Activated naive CD4-positive, alpha-beta T cell treated with anti-CD3 and anti-CD28 coated beads, Interleukin-2, amount 50 U/mL, for 24 hours (primary cell): Measurements from ENCODE around the gene NQO2.
"Not testable (repeated sequence)": the region's sequence is repeated elsewhere in the genome, so short reads cannot be mapped to it uniquely, and the experiment has no call there.

Experiments used
- H3K27ac Mint-ChIP-seq: one replicate; pipeline ENCODE4 v1.8.0; 2021; ENCODE audit warnings: mild to moderate bottlenecking, mixed read lengths
- H3K27me3 Mint-ChIP-seq: one replicate; pipeline ENCODE4 v1.8.0; 2021; ENCODE audit warnings: mixed read lengths
- H3K36me3 Mint-ChIP-seq: one replicate; pipeline ENCODE4 v1.8.0; 2021; ENCODE audit warnings: mixed read lengths
- H3K4me1 Mint-ChIP-seq: one replicate; pipeline ENCODE4 v1.8.0; 2021; ENCODE audit warnings: mixed read lengths
- H3K4me3 Mint-ChIP-seq: one replicate; pipeline ENCODE4 v1.8.0; 2021; ENCODE audit warnings: mild to moderate bottlenecking, mixed read lengths
- H3K9me3 Mint-ChIP-seq: one replicate; pipeline ENCODE4 v1.8.0; 2021; ENCODE audit warnings: mixed read lengths

NQO2 gene

GRCh38 chr6:3031857-3032640 lies 32.4 kb downstream of the NQO2 start:
- Mint-ChIP-seq H3K9me3 (peaks cover 7% of the 10 kb centered on the region), H3K4me1 (peaks cover 15% of the 10 kb centered on the region), H3K36me3 (no peaks in the 10 kb centered on the region), H3K27me3 (no peaks in the 10 kb centered on the region), H3K27ac (no peak overlapping the region), H3K4me3 (no peak overlapping the region)

GRCh38 chr6:3032986-3033385 lies 33.3 kb downstream of the NQO2 start:
- Mint-ChIP-seq H3K4me1 (peaks cover 12% of the 10 kb centered on the region), H3K36me3 (no peaks in the 10 kb centered on the region), H3K27me3 (no peaks in the 10 kb centered on the region), H3K4me3 (no peak overlapping the region), H3K9me3 (peaks cover 7% of the 10 kb centered on the region), H3K27ac (no peak overlapping the region)

- H3K4me3 Mint-ChIP-seq, result no peak overlapping the region
- peaks cover 8% of the 10 kb centered on the region for H3K4me1 Mint-ChIP-seq
- no peaks in the 10 kb centered on the region for H3K36me3 Mint-ChIP-seq
- H3K27ac Mint-ChIP-seq, result no peak overlapping the region
- peaks cover 7% of the 10 kb centered on the region for H3K9me3 Mint-ChIP-seq
- no peaks in the 10 kb centered on the region for H3K27me3 Mint-ChIP-seq
Observed at GRCh38 chr6:3033652-3034051, 34.0 kb downstream of the NQO2 start.

GRCh38 chr6:3035397-3035796 lies 35.7 kb downstream of the NQO2 start:
- Mint-ChIP-seq H3K27ac (no peak overlapping the region), H3K27me3 (no peaks in the 10 kb centered on the region), H3K4me3 (no peak overlapping the region), H3K9me3 (peaks cover 7% of the 10 kb centered on the region), H3K4me1 (peaks cover 8% of the 10 kb centered on the region), H3K36me3 (no peaks in the 10 kb centered on the region)

GRCh38 chr6:3036861-3037637 lies 37.4 kb downstream of the NQO2 start:
- Mint-ChIP-seq H3K27ac (no peak overlapping the region), H3K9me3 (peaks cover 7% of the 10 kb centered on the region), H3K27me3 (no peaks in the 10 kb centered on the region), H3K4me3 (no peak overlapping the region), H3K36me3 (no peaks in the 10 kb centered on the region), H3K4me1 (peaks cover 2% of the 10 kb centered on the region)

- no peaks in the 10 kb centered on the region for H3K4me1 Mint-ChIP-seq
- H3K27ac Mint-ChIP-seq, result no peak overlapping the region
- no peak overlapping the region for H3K4me3 Mint-ChIP-seq
- H3K27me3 Mint-ChIP-seq, result no peaks in the 10 kb centered on the region
- H3K36me3 Mint-ChIP-seq, result no peaks in the 10 kb centered on the region
- H3K9me3 Mint-ChIP-seq, result peaks cover 7% of the 10 kb centered on the region
Observed at GRCh38 chr6:3037638-3038365, 38.1 kb downstream of the NQO2 start.

GRCh38 chr6:3039384-3039783 lies 39.7 kb downstream of the NQO2 start:
- Mint-ChIP-seq H3K27me3 (no peaks in the 10 kb centered on the region), H3K4me1 (no peaks in the 10 kb centered on the region), H3K36me3 (no peaks in the 10 kb centered on the region), H3K27ac (no peak overlapping the region), H3K9me3 (peaks cover 7% of the 10 kb centered on the region), H3K4me3 (no peak overlapping the region)

- H3K9me3 Mint-ChIP-seq, result no peaks in the 10 kb centered on the region
- no peaks in the 10 kb centered on the region for H3K27me3 Mint-ChIP-seq
- H3K36me3 Mint-ChIP-seq, result no peaks in the 10 kb centered on the region
- no peak overlapping the region for H3K27ac Mint-ChIP-seq
- H3K4me3 Mint-ChIP-seq, result no peak overlapping the region
- H3K4me1 Mint-ChIP-seq, result no peaks in the 10 kb centered on the region
Observed at GRCh38 chr6:3041147-3041546, 41.5 kb downstream of the NQO2 start.

- Mint-ChIP-seq H3K9me3 (no peaks in the 10 kb centered on the region), H3K36me3 (no peaks in the 10 kb centered on the region), H3K27ac (no peak overlapping the region), H3K27me3 (no peaks in the 10 kb centered on the region), H3K4me3 (no peak overlapping the region), H3K4me1 (no peaks in the 10 kb centered on the region)
Observed at GRCh38 chr6:3041606-3042005, 41.9 kb downstream of the NQO2 start.

- H3K36me3 Mint-ChIP-seq, result peaks cover 1% of the 10 kb centered on the region
- no peaks in the 10 kb centered on the region for H3K9me3 Mint-ChIP-seq
Observed at GRCh38 chr6:3045369-3045768, 45.7 kb downstream of the NQO2 start.

GRCh38 chr6:3045777-3046176 lies 46.1 kb downstream of the NQO2 start:
- H3K27me3 Mint-ChIP-seq, result no peaks in the 10 kb centered on the region
- no peaks in the 10 kb centered on the region for H3K4me1 Mint-ChIP-seq
- H3K4me3 Mint-ChIP-seq, result no peak overlapping the region
- H3K9me3 Mint-ChIP-seq, result no peaks in the 10 kb centered on the region
- peaks cover 1% of the 10 kb centered on the region for H3K36me3 Mint-ChIP-seq
- no peak overlapping the region for H3K27ac Mint-ChIP-seq

More at GRCh38 chr6:3045369-3045768, 45.7 kb downstream of the NQO2 start:
- H3K4me1 Mint-ChIP-seq, result no peaks in the 10 kb centered on the region
- H3K27me3 Mint-ChIP-seq, result no peaks in the 10 kb centered on the region
- H3K27ac Mint-ChIP-seq, result no peak overlapping the region
- no peak overlapping the region for H3K4me3 Mint-ChIP-seq

GRCh38 chr6:3046295-3046694 lies 46.6 kb downstream of the NQO2 start:
- H3K36me3 Mint-ChIP-seq, result peaks cover 1% of the 10 kb centered on the region
- no peaks in the 10 kb centered on the region for H3K27me3 Mint-ChIP-seq
- no peaks in the 10 kb centered on the region for H3K9me3 Mint-ChIP-seq
- H3K4me3 Mint-ChIP-seq, result no peak overlapping the region
- H3K27ac Mint-ChIP-seq, result no peak overlapping the region
- H3K4me1 Mint-ChIP-seq, result no peaks in the 10 kb centered on the region

- not testable (repeated sequence) for H3K36me3 Mint-ChIP-seq, H3K4me1 Mint-ChIP-seq, H3K27ac Mint-ChIP-seq, H3K27me3 Mint-ChIP-seq, H3K4me3 Mint-ChIP-seq, H3K9me3 Mint-ChIP-seq
Observed at GRCh38 chr6:3048009-3048408, 48.3 kb downstream of the NQO2 start.

GRCh38 chr6:3052481-3053230 lies 53.0 kb downstream of the NQO2 start:
- Mint-ChIP-seq H3K4me1 (peaks cover 11% of the 10 kb centered on the region), H3K36me3 (peaks cover 1% of the 10 kb centered on the region), H3K9me3 (no peaks in the 10 kb centered on the region), H3K27ac (peak overlapping the region; percentile 41), H3K4me3 (peak overlapping the region; percentile 82), H3K27me3 (no peaks in the 10 kb centered on the region)

- no peaks in the 10 kb centered on the region for H3K9me3 Mint-ChIP-seq
- no peak overlapping the region for H3K27ac Mint-ChIP-seq
- H3K4me1 Mint-ChIP-seq, result peaks cover 11% of the 10 kb centered on the region
- no peaks in the 10 kb centered on the region for H3K27me3 Mint-ChIP-seq
- peaks cover 1% of the 10 kb centered on the region for H3K36me3 Mint-ChIP-seq
- peak overlapping the region; percentile 82 for H3K4me3 Mint-ChIP-seq
Observed at GRCh38 chr6:3053231-3053508, 53.5 kb downstream of the NQO2 start.
